Measurements from ENCODE around the gene TMEM237.

GRCh38 chr2:201608021-201608420 lies 35.3 kb downstream of the TMEM237 start:
- TF ChIP-seq, protein P1, sequence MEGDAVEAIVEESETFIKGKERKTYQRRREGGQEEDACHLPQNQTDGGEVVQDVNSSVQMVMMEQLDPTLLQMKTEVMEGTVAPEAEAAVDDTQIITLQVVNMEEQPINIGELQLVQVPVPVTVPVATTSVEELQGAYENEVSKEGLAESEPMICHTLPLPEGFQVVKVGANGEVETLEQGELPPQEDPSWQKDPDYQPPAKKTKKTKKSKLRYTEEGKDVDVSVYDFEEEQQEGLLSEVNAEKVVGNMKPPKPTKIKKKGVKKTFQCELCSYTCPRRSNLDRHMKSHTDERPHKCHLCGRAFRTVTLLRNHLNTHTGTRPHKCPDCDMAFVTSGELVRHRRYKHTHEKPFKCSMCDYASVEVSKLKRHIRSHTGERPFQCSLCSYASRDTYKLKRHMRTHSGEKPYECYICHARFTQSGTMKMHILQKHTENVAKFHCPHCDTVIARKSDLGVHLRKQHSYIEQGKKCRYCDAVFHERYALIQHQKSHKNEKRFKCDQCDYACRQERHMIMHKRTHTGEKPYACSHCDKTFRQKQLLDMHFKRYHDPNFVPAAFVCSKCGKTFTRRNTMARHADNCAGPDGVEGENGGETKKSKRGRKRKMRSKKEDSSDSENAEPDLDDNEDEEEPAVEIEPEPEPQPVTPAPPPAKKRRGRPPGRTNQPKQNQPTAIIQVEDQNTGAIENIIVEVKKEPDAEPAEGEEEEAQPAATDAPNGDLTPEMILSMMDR (conservative IDR thresholded peaks at IDR 0.05; ENCODE audit: low read depth, low read length), result no peak
- TF ChIP-seq EZH2 (IDR thresholded peaks at IDR 0.05; ENCODE audit: borderline replicate concordance, low read depth, low read length, poor library complexity, severe bottlenecking), result no peak

Measured in A673 (cell line).